CD14-positive monocyte (primary cell): ENCODE data around the gene CAMTA1. TPM values are rescaled to one million over a fixed set of nuclear protein-coding genes. Genes with fewer than 3 reads are reported as not detected.

Source experiments
- DNase-seq, 3 donors: peaks; one replicate each; pipeline ENCODE4 v3.0.0-alpha.2; 2011 to 2022
- H2AFZ ChIP-seq: 2 replicates; pipeline ENCODE4 v1.6.0; 2012; ENCODE audit warnings: mild to moderate bottlenecking, low read depth, low read length, inconsistent platforms; ENCODE audit not compliant: insufficient read depth, poor library complexity, severe bottlenecking
- H3K27ac ChIP-seq, 2 donors: 1 replicate in 1 of 2; 2 replicates in 1 of 2; pipeline ENCODE4 v1.5.1; 2012 to 2013; ENCODE audit warnings: low read length in 2 of 2, control low read depth in 1 of 2, inconsistent platforms in 1 of 2, low read depth in 1 of 2, mild to moderate bottlenecking in 1 of 2
- H3K27me3 ChIP-seq, 2 donors: one replicate each; pipeline versions ENCODE4 v1.6.0 to v1.6.1; 2011 to 2013; ENCODE audit warnings: low read length in 2 of 2; ENCODE audit not compliant: control insufficient read depth in 2 of 2, insufficient read depth in 2 of 2
- H3K36me3 ChIP-seq, 2 donors: replicated peaks in 1 of 2; 1 replicate in 1 of 2; 2 replicates in 1 of 2; pipeline versions ENCODE4 v1.5.1 to v1.6.1; 2012 to 2013; ENCODE audit warnings: low read length in 2 of 2, control low read depth in 1 of 2, inconsistent platforms in 1 of 2, mild to moderate bottlenecking in 1 of 2; ENCODE audit not compliant: insufficient read depth in 2 of 2, control insufficient read depth in 1 of 2
- H3K4me1 ChIP-seq, 2 donors: 1 replicate in 1 of 2; 2 replicates in 1 of 2; pipeline versions ENCODE4 v1.5.1 to v1.6.1; 2012 to 2013; ENCODE audit warnings: low read length in 2 of 2, control low read depth in 1 of 2, inconsistent platforms in 1 of 2, mild to moderate bottlenecking in 1 of 2, moderate library complexity in 1 of 2; ENCODE audit not compliant: insufficient read depth in 2 of 2, control insufficient read depth in 1 of 2
- H3K4me2 ChIP-seq: replicated peaks from 2 replicates; pipeline ENCODE3; 2012; ENCODE audit warnings: low read length, moderate library complexity, mild to moderate bottlenecking; ENCODE audit not compliant: poor library complexity, severe bottlenecking; ENCODE audit errors: extremely low read depth
- H3K4me3 ChIP-seq, 3 experiments: fragments of 200-600 bp in 1 of 3; sonication (generic) in 1 of 3; replicated peaks in 1 of 3; 1 replicate in 2 of 3; 2 replicates in 1 of 3; pipeline ENCODE4 v1.5.1; 2011 to 2013; ENCODE audit warnings: low read length in 3 of 3, mild to moderate bottlenecking in 3 of 3, control low read depth in 2 of 3, low read depth in 2 of 3, inconsistent platforms in 1 of 3, moderate library complexity in 1 of 3
- H3K79me2 ChIP-seq: 2 replicates; pipeline ENCODE4 v1.6.0; 2012; ENCODE audit warnings: mild to moderate bottlenecking, control low read depth, inconsistent platforms, low read length, moderate library complexity; ENCODE audit not compliant: insufficient read depth
- H3K9ac ChIP-seq: 2 replicates; pipeline ENCODE4 v1.6.0; 2017; ENCODE audit warnings: low read length, mild to moderate bottlenecking; ENCODE audit not compliant: insufficient read depth, poor library complexity, severe bottlenecking
- H3K9me3 ChIP-seq, 2 donors: replicated peaks in 1 of 2; 1 replicate in 1 of 2; 2 replicates in 1 of 2; pipeline versions ENCODE4 v1.5.1 to v1.6.1; 2012 to 2013; ENCODE audit warnings: low read length in 2 of 2, control low read depth in 1 of 2; ENCODE audit not compliant: control insufficient read depth in 1 of 2, insufficient read depth in 1 of 2
- H4K20me1 ChIP-seq: 2 replicates; pipeline ENCODE4 v1.6.0; 2012; ENCODE audit warnings: mild to moderate bottlenecking, low read length, control low read depth, moderate library complexity; ENCODE audit not compliant: insufficient read depth
- H3K27ac Mint-ChIP-seq, 7 donors: one replicate each; pipeline ENCODE4 v1.8.0; 2020; ENCODE audit warnings: mild to moderate bottlenecking in 7 of 7, mixed read lengths in 7 of 7, moderate library complexity in 6 of 7, inconsistent platforms in 2 of 7
- H3K27me3 Mint-ChIP-seq, 3 donors: one replicate each; pipeline ENCODE4 v1.8.0; 2021 to 2022; ENCODE audit warnings: low read depth in 3 of 3, mild to moderate bottlenecking in 3 of 3, mixed read lengths in 3 of 3, moderate library complexity in 3 of 3, inconsistent platforms in 1 of 3
- H3K36me3 Mint-ChIP-seq, 2 donors: one replicate each; pipeline ENCODE4 v1.8.0; 2020; ENCODE audit warnings: mixed read lengths in 2 of 2, inconsistent platforms in 1 of 2, mild to moderate bottlenecking in 1 of 2
- H3K4me1 Mint-ChIP-seq: one replicate; pipeline ENCODE4 v1.8.0; 2020; ENCODE audit warnings: mild to moderate bottlenecking, mixed read lengths
- H3K4me3 Mint-ChIP-seq, 2 donors: one replicate each; pipeline ENCODE4 v1.8.0; 2020; ENCODE audit warnings: mild to moderate bottlenecking in 2 of 2, mixed read lengths in 2 of 2, moderate library complexity in 1 of 2
- H3K9me3 Mint-ChIP-seq, 7 donors: one replicate each; pipeline ENCODE4 v1.8.0; 2020 to 2022; ENCODE audit warnings: mixed read lengths in 7 of 7, mild to moderate bottlenecking in 6 of 7, moderate library complexity in 6 of 7, inconsistent platforms in 2 of 7
- CTCF ChIP-seq: fragments of 200-600 bp; IDR thresholded peaks from one replicate; pipeline ENCODE4 v1.8.0; 2022; ENCODE audit warnings: antibody characterized with exemption, mild to moderate bottlenecking
- WGBS: methylation state at CpG from one replicate; pipeline ENCODE4 v1.1.5; 2013; ENCODE audit warnings: missing lambda C conversion rate; ENCODE audit not compliant: insufficient coverage; 5-methylcytosine and 5-hydroxymethylcytosine counted together
- intact Hi-C, 2 donors: fragments of 100-400 bp; cut with micrococcal nuclease; formaldehyde crosslinking; loops; one replicate each; pipeline versions ENCODE4 v1.15.0 to v1.15.1; 2023
- polyA plus RNA-seq, 3 donors: library from polyadenylated mRNA; depleted of rRNA in 1 of 3; unstranded in 2 of 3; stranded (reverse) in 1 of 3; fragments of 300-500 nt in 2 of 3; fragments of >200 nt in 1 of 3; fragmentation: Illumina TruSeq in 2 of 3; gene quantifications; 1 replicate in 2 of 3; 2 replicates in 1 of 3; pipeline ENCODE4 v1.2.3, GENCODE V29; 2012 to 2021

Gene CAMTA1
- polyA plus RNA-seq, 3 donors: 52.0 to 89.6 (median 78.3) TPM

DNA sequence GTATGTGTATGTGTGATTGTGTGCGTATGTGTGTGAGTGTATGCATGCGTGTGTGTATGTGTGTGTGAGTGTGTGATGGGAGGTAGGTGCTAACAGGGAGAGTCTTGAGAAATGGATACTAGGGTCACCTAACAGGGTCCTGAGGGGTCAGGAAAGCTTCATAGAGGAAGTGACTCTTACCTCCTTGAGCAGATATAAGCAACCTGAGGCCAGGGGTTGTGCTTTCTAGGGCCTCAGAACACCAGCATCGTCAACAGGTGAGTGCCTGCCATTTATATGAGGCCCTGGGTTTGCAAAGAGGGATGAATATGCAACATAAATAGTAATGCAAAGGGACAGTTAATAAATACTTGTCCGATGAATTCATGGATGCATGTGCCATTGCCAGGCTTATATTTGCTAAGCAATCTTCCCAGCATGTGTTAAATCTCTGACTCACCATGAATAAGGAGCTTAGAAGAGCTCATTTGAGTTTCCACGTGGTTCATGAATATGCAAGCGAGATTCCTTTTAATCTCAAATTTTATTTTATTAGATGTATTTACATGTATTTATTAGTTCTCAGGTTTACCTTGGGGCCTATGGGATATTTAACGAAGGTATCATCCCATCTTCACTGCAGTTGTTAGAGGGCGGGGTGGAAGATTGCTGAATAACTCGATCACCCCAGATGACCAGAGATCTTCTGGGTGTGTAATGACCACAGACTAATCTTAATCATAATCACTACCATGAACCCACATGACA, 438.3 kb downstream of the CAMTA1 start:
- no peaks in the 10 kb centered on the region for H4K20me1 ChIP-seq
- peaks cover 0 to 7% (median 2%) of the 10 kb centered on the region in 3 donors for H3K27me3 Mint-ChIP-seq
- H3K9me3 Mint-ChIP-seq: peaks cover 0 to 3% (median 0%) of the 10 kb centered on the region in 7 donors
- H3K79me2 ChIP-seq: no peaks in the 10 kb centered on the region
- H3K27ac Mint-ChIP-seq: no peak overlapping the region
- no peak for DNase-seq
- TF ChIP-seq CTCF: no peak
- H2AFZ ChIP-seq: no peak overlapping the region
- 100% methylated on average over 3 of the region's 9 CpGs for WGBS
- H3K27ac ChIP-seq: no peak overlapping the region
- no peak overlapping the region for H3K9ac ChIP-seq
- H3K9me3 ChIP-seq: no peaks in the 10 kb centered on the region
- peak overlapping the region in 1 of 2 donors; percentile 18 for H3K4me3 Mint-ChIP-seq
- H3K4me3 ChIP-seq: no peak overlapping the region
- no peaks in the 10 kb centered on the region for H3K4me1 Mint-ChIP-seq
- intact Hi-C loops: no loop called here
- no peaks in the 10 kb centered on the region for H3K27me3 ChIP-seq
- H3K36me3 Mint-ChIP-seq: no peaks in the 10 kb centered on the region
- H3K36me3 ChIP-seq: no peaks in the 10 kb centered on the region
- H3K4me1 ChIP-seq: no peaks in the 10 kb centered on the region
- H3K4me2 ChIP-seq: no peak overlapping the region

DNA sequence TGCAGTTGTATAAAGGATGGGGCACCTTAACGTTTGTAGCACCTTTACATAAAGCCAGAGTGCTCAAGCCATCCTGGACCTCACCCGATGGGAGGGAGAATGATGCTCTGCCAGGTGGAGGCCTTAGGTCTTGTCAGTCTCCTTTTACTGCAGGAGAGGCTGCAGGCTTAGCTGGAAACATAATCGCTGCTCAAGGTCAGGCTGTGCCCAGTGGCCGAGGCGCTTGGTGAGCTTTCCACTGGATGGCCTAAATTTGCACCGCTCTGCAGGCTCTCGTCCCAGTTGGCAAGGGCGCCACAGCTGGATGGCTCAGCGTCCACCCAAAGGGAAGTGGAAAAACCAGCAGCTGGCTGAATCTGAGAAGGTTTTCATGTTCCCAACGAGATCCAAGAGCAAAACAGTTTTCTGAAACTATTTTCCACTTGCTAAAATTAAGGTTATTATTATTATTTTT, 438.9 kb downstream of the CAMTA1 start:
- H3K4me1 Mint-ChIP-seq: no peaks in the 10 kb centered on the region
- DNase-seq: no peak
- Histone ChIP-seq H3K79me2 (no peaks in the 10 kb centered on the region), H3K4me1 (no peaks in the 10 kb centered on the region), H3K9ac (no peak overlapping the region), H3K27me3 (no peaks in the 10 kb centered on the region), H3K4me2 (no peak overlapping the region), H3K36me3 (no peaks in the 10 kb centered on the region), H3K27ac (no peak overlapping the region), H4K20me1 (no peaks in the 10 kb centered on the region), H3K9me3 (no peaks in the 10 kb centered on the region), H3K4me3 (no peak overlapping the region), H2AFZ (no peak overlapping the region)
- H3K9me3 Mint-ChIP-seq: peaks cover 0 to 3% (median 0%) of the 10 kb centered on the region in 7 donors
- no peaks in the 10 kb centered on the region for H3K36me3 Mint-ChIP-seq
- no peak overlapping the region for H3K27ac Mint-ChIP-seq
- no peak for TF ChIP-seq CTCF
- peaks cover 0 to 7% (median 2%) of the 10 kb centered on the region in 3 donors for H3K27me3 Mint-ChIP-seq
- intact Hi-C loops: no loop called here
- no peak overlapping the region for H3K4me3 Mint-ChIP-seq
- WGBS: 94% methylated on average over 7 of the region's 10 CpGs
